Calu3 (cell line): ENCODE data around the gene SRA1. TPM values are rescaled to one million over a fixed set of nuclear protein-coding genes. Genes with fewer than 3 reads are reported as not detected.

ENCODE experiments used
- BruUV-seq: library from RNA; stranded (reverse); fragments of 400-500 nt; replicated peaks from 2 replicates; lab custom pipeline; 2021; lab: Mats Ljungman, UMichigan
- CTCF ChIA-PET: fragments of 300-600 bp; sonication (Branson Sonifier 250); formaldehyde crosslinking; loops from one replicate; lab custom pipeline; 2022; ENCODE audit warnings: antibody characterized with exemption; lab: Charles Lee
- DNase-seq: peaks from one replicate; pipeline ENCODE4 v3.0.0; 2022
- H3K27ac Mint-ChIP-seq: one replicate; pipeline ENCODE4 v1.8.0; 2022; ENCODE audit warnings: mixed read lengths; ENCODE audit not compliant: unreplicated experiment
- H3K27me3 Mint-ChIP-seq: one replicate; pipeline ENCODE4 v1.8.0; 2022; ENCODE audit warnings: mixed read lengths; ENCODE audit not compliant: unreplicated experiment
- H3K36me3 Mint-ChIP-seq: one replicate; pipeline ENCODE4 v1.8.0; 2022; ENCODE audit warnings: mild to moderate bottlenecking, moderate library complexity, mixed read lengths; ENCODE audit not compliant: insufficient read depth, unreplicated experiment
- H3K4me1 Mint-ChIP-seq: one replicate; pipeline ENCODE4 v1.8.0; 2022; ENCODE audit warnings: mild to moderate bottlenecking, low read depth, mixed read lengths; ENCODE audit not compliant: unreplicated experiment
- H3K4me3 Mint-ChIP-seq: one replicate; pipeline ENCODE4 v1.8.0; 2022; ENCODE audit warnings: mild to moderate bottlenecking, low read depth, moderate library complexity, mixed read lengths; ENCODE audit not compliant: unreplicated experiment
- H3K9me3 Mint-ChIP-seq: one replicate; pipeline ENCODE4 v1.8.0; 2022; ENCODE audit warnings: low read depth, mixed read lengths; ENCODE audit not compliant: unreplicated experiment
- CTCF ChIP-seq: fragments of 200-600 bp; IDR thresholded peaks from one replicate; pipeline ENCODE4 v1.8.0; 2022; ENCODE audit warnings: antibody characterized with exemption; ENCODE audit not compliant: unreplicated experiment
- intact Hi-C: fragments of 100-400 bp; cut with micrococcal nuclease; formaldehyde crosslinking; loops from one replicate; pipeline ENCODE4 v1.10.0; 2022; ENCODE audit not compliant: unreplicated experiment
- microRNA-seq: library from miRNA; unstranded; fragments of <30 nt; microRNA quantifications from one replicate; pipeline ENCODE4 v1.2.0, GENCODE V29; 2022
- total RNA-seq: library from RNA; stranded (reverse); gene quantifications from 2 replicates; pipeline ENCODE4 v1.2.3, GENCODE V29; 2022

SRA1 gene
- total RNA-seq, 1 experiment from 2014 or later = 33.0 TPM

GRCh38 chr5:140513124-140513523, 44.1 kb downstream of the SRA1 start:
- Mint-ChIP-seq H3K4me3 (no peak overlapping the region), H3K9me3 (peaks cover 3% of the 10 kb centered on the region), H3K4me1 (no peaks in the 10 kb centered on the region), H3K36me3 (peaks cover 57% of the 10 kb centered on the region), H3K27ac (no peak overlapping the region), H3K27me3 (no peaks in the 10 kb centered on the region)
- intact Hi-C loops = no loop called here
- CTCF ChIA-PET = interaction anchor here (0.6 kb wide), 1 partner anchor 22 kb away, joined by 3 read pairs; no protein-coding TSS in a partner anchor
- BruUV-seq = no TSS peak
- no peak for DNase-seq
- TF ChIP-seq CTCF = no peak

GRCh38 chr5:140509898-140510297, 47.4 kb downstream of the SRA1 start:
- Mint-ChIP-seq H3K27ac (no peak overlapping the region), H3K4me1 (no peaks in the 10 kb centered on the region), H3K9me3 (no peaks in the 10 kb centered on the region), H3K4me3 (no peak overlapping the region), H3K36me3 (peaks cover 61% of the 10 kb centered on the region), H3K27me3 (no peaks in the 10 kb centered on the region)
- intact Hi-C loops = no loop called here
- DNase-seq = no peak
- no peak for TF ChIP-seq CTCF
- CTCF ChIA-PET = no interaction called here
- no TSS peak for BruUV-seq

- H3K4me3 Mint-ChIP-seq = no peak overlapping the region
- intact Hi-C loops = no loop called here
- peaks cover 8% of the 10 kb centered on the region for H3K4me1 Mint-ChIP-seq
- BruUV-seq = no TSS peak
- peaks cover 33% of the 10 kb centered on the region for H3K36me3 Mint-ChIP-seq
- no peak overlapping the region for H3K27ac Mint-ChIP-seq
- CTCF ChIA-PET = no interaction called here
- no peak for DNase-seq
- no peak for TF ChIP-seq CTCF
- no peaks in the 10 kb centered on the region for H3K9me3 Mint-ChIP-seq
- H3K27me3 Mint-ChIP-seq = no peaks in the 10 kb centered on the region
Observed at GRCh38 chr5:140502834-140503233, 54.4 kb downstream of the SRA1 start.

Small RNA genes lying within 50 kb of the gene (microRNA-seq; reads per million reads assigned to microRNA genes)
- 2.8 reads per million for gene MIR6831

Other genes starting within 250 kb of the SRA1 start
- 6.4 and 7.2 TPM in 2 replicates for gene HBEGF, start 210.9 kb downstream of the SRA1 start, total RNA-seq
- gene SLC4A9, start 197.3 kb downstream of the SRA1 start, total RNA-seq = 0.24 TPM in 1 of 2 replicates, not detected in the other
- gene ANKHD1, start 155.6 kb downstream of the SRA1 start, total RNA-seq = 160 and 167 TPM in 2 replicates
- gene EIF4EBP3, start 9.8 kb downstream of the SRA1 start, total RNA-seq = 14.1 and 18.8 TPM in 2 replicates
- 15.1 and 15.7 TPM in 2 replicates for gene APBB3, start 7.1 kb upstream of the SRA1 start, total RNA-seq
- 80.6 and 93.6 TPM in 2 replicates for gene SLC35A4, start 7.4 kb upstream of the SRA1 start, total RNA-seq
- gene CD14, start 75.7 kb upstream of the SRA1 start, total RNA-seq = 0.73 and 1.1 TPM in 2 replicates
- 28.5 and 30.9 TPM in 2 replicates for gene TMCO6, start 82.0 kb upstream of the SRA1 start, total RNA-seq
- 71.3 and 71.4 TPM in 2 replicates for gene NDUFA2, start 90.2 kb upstream of the SRA1 start, total RNA-seq
- gene IK, start 90.4 kb upstream of the SRA1 start, total RNA-seq = 115 and 130 TPM in 2 replicates
- gene WDR55, start 107.4 kb upstream of the SRA1 start, total RNA-seq = 54.2 and 59.8 TPM in 2 replicates
- gene DND1, start 116.1 kb upstream of the SRA1 start, total RNA-seq = 2.8 and 2.9 TPM in 2 replicates
- gene HARS1, start 133.9 kb upstream of the SRA1 start, total RNA-seq = 75.8 and 79.9 TPM in 2 replicates
- 45.1 TPM in 2 replicates for gene HARS2, start 134.0 kb upstream of the SRA1 start, total RNA-seq
- 75.9 and 83.3 TPM in 2 replicates for gene ZMAT2, start 143.0 kb upstream of the SRA1 start, total RNA-seq
- gene PCDHA1, start 228.7 kb upstream of the SRA1 start, total RNA-seq = 0.73 and 0.83 TPM in 2 replicates
- 0.12 and 0.19 TPM in 2 replicates for gene PCDHA2, start 237.4 kb upstream of the SRA1 start, total RNA-seq
- 0.10 and 0.31 TPM in 2 replicates for gene PCDHA3, start 243.6 kb upstream of the SRA1 start, total RNA-seq
- gene PCDHA4, start 249.6 kb upstream of the SRA1 start, total RNA-seq = 4.8 and 5.8 TPM in 2 replicates